Measurements from ENCODE around the gene NTSR1.

DNA sequence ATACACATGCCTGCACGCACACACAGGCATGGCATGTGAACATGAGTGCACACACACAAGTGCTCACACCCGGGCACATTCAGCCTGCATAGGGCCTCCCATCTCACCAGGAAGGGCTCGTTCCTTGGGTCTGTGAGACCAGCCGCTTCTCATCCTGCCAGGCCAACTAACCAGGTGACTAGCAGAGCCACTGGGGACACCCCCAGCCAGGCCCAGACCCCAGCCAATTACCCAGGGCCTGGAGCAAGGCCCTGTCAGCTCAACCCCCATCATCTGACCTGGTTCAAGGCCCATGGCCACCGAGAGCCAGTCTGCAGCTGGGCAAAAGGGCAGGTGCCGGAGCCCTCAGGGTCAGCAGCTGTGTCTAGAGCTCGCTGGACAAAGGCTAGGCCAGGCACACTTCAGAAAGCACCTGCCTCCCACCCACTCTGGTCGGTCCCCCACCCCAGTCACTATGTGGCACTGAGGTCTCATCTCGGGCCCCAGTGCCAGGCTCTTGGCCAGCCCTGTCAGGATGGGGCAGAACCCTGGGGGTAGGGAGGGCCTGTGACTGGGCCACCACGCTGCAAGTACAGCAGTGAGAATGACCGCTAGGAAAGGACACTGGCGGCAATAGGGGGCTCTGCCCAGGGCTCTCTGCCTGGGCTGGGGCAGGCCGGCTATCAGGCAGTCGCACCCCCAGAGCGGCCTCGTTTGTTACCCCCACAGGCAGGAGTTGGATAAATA is 60.9 kb downstream of the NTSR1 start:
- TF ChIP-seq, protein P1, sequence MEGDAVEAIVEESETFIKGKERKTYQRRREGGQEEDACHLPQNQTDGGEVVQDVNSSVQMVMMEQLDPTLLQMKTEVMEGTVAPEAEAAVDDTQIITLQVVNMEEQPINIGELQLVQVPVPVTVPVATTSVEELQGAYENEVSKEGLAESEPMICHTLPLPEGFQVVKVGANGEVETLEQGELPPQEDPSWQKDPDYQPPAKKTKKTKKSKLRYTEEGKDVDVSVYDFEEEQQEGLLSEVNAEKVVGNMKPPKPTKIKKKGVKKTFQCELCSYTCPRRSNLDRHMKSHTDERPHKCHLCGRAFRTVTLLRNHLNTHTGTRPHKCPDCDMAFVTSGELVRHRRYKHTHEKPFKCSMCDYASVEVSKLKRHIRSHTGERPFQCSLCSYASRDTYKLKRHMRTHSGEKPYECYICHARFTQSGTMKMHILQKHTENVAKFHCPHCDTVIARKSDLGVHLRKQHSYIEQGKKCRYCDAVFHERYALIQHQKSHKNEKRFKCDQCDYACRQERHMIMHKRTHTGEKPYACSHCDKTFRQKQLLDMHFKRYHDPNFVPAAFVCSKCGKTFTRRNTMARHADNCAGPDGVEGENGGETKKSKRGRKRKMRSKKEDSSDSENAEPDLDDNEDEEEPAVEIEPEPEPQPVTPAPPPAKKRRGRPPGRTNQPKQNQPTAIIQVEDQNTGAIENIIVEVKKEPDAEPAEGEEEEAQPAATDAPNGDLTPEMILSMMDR (IDR thresholded peaks at IDR 0.05) = no peak
- no peak for TF ChIP-seq POLR2A (IDR thresholded peaks at IDR 0.05)
